HL-60 (cell line): ENCODE measurements around the gene TSPAN18.

Experiments used
- GABPA ChIP-seq: IDR thresholded peaks from 2 replicates; pipeline ENCODE4 v1.6.1; 2012; ENCODE audit warnings: low read depth
- REST ChIP-seq: IDR thresholded peaks from 2 replicates; pipeline ENCODE4 v1.6.1; 2012; ENCODE audit warnings: low read depth; ENCODE audit not compliant: insufficient replicate concordance
- TF ChIP-seq, protein P1 (sequence below): IDR thresholded peaks from one replicate; pipeline ENCODE4 v1.5.1; 2011; ENCODE audit warnings: low read length, control low read depth, inconsistent platforms; ENCODE audit not compliant: insufficient read depth

DNA sequence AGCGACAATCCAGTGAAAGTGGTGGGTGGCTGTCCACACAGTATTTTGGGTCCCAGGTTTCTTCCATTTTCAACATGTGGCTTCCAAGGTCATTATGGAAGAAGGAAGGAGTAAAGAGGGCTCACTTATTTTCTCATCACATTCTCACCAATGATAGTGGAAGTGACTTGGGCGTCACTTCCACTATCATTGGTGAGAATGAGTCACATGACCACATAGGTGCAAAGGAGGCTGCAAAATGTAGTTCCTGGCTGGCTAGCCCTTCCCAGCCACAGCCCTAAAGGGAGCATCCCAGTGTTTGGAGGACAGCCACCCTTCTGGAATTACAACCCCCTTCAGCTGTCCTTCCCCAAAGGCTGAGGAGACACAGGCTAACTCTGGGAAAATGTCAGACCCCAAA lies 95.6 kb downstream of the TSPAN18 start:
- TF ChIP-seq REST = no peak
- TF ChIP-seq, protein P1, sequence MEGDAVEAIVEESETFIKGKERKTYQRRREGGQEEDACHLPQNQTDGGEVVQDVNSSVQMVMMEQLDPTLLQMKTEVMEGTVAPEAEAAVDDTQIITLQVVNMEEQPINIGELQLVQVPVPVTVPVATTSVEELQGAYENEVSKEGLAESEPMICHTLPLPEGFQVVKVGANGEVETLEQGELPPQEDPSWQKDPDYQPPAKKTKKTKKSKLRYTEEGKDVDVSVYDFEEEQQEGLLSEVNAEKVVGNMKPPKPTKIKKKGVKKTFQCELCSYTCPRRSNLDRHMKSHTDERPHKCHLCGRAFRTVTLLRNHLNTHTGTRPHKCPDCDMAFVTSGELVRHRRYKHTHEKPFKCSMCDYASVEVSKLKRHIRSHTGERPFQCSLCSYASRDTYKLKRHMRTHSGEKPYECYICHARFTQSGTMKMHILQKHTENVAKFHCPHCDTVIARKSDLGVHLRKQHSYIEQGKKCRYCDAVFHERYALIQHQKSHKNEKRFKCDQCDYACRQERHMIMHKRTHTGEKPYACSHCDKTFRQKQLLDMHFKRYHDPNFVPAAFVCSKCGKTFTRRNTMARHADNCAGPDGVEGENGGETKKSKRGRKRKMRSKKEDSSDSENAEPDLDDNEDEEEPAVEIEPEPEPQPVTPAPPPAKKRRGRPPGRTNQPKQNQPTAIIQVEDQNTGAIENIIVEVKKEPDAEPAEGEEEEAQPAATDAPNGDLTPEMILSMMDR = no peak
- no peak for TF ChIP-seq GABPA
